Breast epithelium (tissue), 4 donors: ENCODE measurements around the gene RTEL1. TPM values are rescaled to one million over a fixed set of nuclear protein-coding genes. Genes with fewer than 3 reads are reported as not detected.
A peak's percentile ranks its signal among the peaks of the same experiment; 100 is the strongest.

Experiments
- DNase-seq, 2 donors: peaks; one replicate each; pipeline ENCODE4 v3.0.0-alpha.2; 2019; ENCODE audit warnings: low spot score in 2 of 2
- H3K27ac ChIP-seq, 2 donors: fragments of 200-600 bp; sonication (generic) in 1 of 2; one replicate each; pipeline ENCODE4 v1.5.1; 2016 to 2019; ENCODE audit warnings: mild to moderate bottlenecking in 1 of 2
- H3K27me3 ChIP-seq, 2 donors: fragments of 200-600 bp; sonication (generic) in 1 of 2; one replicate each; pipeline versions ENCODE4 v1.5.1 to v1.6.0; 2017 to 2019; ENCODE audit warnings: control low read depth in 1 of 2, mild to moderate bottlenecking in 1 of 2
- H3K36me3 ChIP-seq: fragments of 200-600 bp; one replicate; pipeline ENCODE4 v1.5.1; 2019
- H3K4me1 ChIP-seq, 2 donors: fragments of 200-600 bp; sonication (generic); one replicate each; pipeline ENCODE4 v1.5.1; 2016 to 2019; ENCODE audit warnings: control low read depth in 1 of 2
- H3K4me3 ChIP-seq, 3 donors: fragments of 200-600 bp; sonication (generic); 1 replicate in 2 of 3; 2 replicates in 1 of 3; pipeline ENCODE4 v1.5.1; 2016 to 2019; ENCODE audit warnings: mild to moderate bottlenecking in 3 of 3, moderate library complexity in 2 of 3
- H3K9me3 ChIP-seq, 2 donors: fragments of 200-600 bp; sonication (generic) in 1 of 2; one replicate each; pipeline ENCODE4 v1.5.1; 2016 to 2019; ENCODE audit warnings: control low read depth in 1 of 2
- POLR2A ChIP-seq: fragments of 450-650 bp; IDR thresholded peaks from one replicate; pipeline ENCODE4 v1.6.1; 2016; ENCODE audit warnings: antibody characterized with exemption, mild to moderate bottlenecking, moderate library complexity
- POLR2AphosphoS5 ChIP-seq, 3 donors: sonication (generic); formaldehyde crosslinking; IDR thresholded peaks; one replicate each; pipeline ENCODE4 v1.6.1; 2017; ENCODE audit warnings: antibody characterized with exemption in 3 of 3
- intact Hi-C: fragments of 100-400 bp; cut with DNase I; formaldehyde crosslinking; loops from one replicate; pipeline ENCODE4 v1.15.1; 2023; ENCODE audit warnings: low total_unique reads
- total RNA-seq, 3 donors: library from RNA; depleted of rRNA; stranded (reverse); fragments of >200 nt; gene quantifications; one replicate each; pipeline ENCODE4 v1.1.0, GENCODE V29; 2016
- TF ChIP-seq, protein P1 (sequence below), 3 donors: fragments of 450-650 bp; IDR thresholded peaks; one replicate each; pipeline ENCODE4 v1.5.1; 2016 to 2017; ENCODE audit warnings: antibody characterized with exemption in 3 of 3, mild to moderate bottlenecking in 3 of 3, moderate library complexity in 3 of 3

Gene RTEL1
- total RNA-seq, 3 donors from 2014 or later: 12.5 to 22.3 (median 15.1) TPM

DNA sequence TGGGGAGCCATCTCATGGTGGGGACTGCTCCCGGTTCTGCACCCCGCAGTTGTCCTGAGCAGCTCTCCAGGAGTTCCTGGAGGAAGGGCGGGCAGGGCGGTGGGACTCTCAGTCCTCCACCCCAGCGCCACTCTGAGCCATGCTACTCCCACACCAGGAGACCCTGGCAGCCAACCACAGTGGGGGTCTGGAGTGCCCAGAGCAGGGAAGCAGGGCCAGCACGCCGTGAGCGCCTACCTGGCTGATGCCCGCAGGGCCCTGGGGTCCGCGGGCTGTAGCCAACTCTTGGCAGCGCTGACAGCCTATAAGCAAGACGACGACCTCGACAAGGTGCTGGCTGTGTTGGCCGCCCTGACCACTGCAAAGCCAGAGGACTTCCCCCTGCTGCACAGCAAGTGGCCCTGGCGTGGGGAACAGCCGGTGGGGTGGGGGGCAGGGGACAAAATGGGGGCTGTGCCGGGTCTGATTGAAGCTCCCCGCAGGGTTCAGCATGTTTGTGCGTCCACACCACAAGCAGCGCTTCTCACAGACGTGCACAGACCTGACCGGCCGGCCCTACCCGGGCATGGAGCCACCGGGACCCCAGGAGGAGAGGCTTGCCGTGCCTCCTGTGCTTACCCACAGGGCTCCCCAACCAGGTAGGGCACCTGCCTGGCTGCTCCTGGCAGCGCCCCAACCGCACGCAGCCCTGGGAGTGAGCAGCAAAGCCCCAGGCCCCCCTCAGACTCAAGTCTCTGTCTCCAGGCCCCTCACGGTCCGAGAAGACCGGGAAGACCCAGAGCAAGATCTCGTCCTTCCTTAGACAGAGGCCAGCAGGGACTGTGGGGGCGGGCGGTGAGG, 36.7 kb downstream of the RTEL1 start:
- H3K9me3 ChIP-seq: no peaks in the 10 kb centered on the region
- H3K4me3 ChIP-seq: no peak overlapping the region
- H3K27me3 ChIP-seq: no peaks in the 10 kb centered on the region
- H3K4me1 ChIP-seq: peaks cover 14 to 17% of the 10 kb centered on the region in 2 donors
- no peak for TF ChIP-seq POLR2AphosphoS5 (IDR thresholded peaks at IDR 0.05)
- no peak for TF ChIP-seq POLR2A
- TF ChIP-seq, protein P1, sequence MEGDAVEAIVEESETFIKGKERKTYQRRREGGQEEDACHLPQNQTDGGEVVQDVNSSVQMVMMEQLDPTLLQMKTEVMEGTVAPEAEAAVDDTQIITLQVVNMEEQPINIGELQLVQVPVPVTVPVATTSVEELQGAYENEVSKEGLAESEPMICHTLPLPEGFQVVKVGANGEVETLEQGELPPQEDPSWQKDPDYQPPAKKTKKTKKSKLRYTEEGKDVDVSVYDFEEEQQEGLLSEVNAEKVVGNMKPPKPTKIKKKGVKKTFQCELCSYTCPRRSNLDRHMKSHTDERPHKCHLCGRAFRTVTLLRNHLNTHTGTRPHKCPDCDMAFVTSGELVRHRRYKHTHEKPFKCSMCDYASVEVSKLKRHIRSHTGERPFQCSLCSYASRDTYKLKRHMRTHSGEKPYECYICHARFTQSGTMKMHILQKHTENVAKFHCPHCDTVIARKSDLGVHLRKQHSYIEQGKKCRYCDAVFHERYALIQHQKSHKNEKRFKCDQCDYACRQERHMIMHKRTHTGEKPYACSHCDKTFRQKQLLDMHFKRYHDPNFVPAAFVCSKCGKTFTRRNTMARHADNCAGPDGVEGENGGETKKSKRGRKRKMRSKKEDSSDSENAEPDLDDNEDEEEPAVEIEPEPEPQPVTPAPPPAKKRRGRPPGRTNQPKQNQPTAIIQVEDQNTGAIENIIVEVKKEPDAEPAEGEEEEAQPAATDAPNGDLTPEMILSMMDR (IDR thresholded peaks at IDR 0.05): no peak
- intact Hi-C loops: no loop called here
- H3K36me3 ChIP-seq: no peaks in the 10 kb centered on the region
- DNase-seq: no peak
- peak overlapping the region in 1 of 2 donors; percentile 35 for H3K27ac ChIP-seq

DNA sequence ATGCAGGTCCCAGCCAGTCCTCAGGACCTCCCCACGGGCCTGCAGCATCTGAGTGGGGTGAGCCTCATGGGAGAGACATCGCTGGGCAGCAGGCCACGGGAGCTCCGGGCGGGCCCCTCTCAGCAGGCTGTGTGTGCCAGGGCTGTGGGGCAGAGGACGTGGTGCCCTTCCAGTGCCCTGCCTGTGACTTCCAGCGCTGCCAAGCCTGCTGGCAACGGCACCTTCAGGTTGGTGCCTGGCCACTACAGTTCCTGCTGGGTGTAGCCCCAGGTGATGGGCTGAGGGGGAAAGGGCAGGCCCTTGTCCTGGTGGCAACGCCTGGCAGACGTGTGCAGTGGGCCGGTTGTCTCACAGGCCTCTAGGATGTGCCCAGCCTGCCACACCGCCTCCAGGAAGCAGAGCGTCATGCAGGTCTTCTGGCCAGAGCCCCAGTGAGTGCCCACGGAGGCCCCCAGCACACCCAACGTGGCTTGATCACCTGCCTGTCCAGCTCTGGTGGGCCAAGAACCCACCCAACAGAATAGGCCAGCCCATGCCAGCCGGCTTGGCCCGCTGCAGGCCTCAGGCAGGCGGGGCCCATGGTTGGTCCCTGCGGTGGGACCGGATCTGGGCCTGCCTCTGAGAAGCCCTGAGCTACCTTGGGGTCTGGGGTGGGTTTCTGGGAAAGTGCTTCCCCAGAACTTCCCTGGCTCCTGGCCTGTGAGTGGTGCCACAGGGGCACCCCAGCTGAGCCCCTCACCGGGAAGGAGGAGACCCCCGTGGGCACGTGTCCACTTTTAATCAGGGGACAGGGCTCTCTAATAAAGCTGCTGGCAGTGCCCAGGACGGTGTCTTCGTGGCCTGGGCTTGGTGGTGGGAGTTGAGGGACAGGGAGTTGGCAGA, 37.6 kb downstream of the RTEL1 start:
- H3K4me1 ChIP-seq: peaks cover 14 to 17% of the 10 kb centered on the region in 2 donors
- peak overlapping the region in 1 of 3 donors; percentile 57 for H3K4me3 ChIP-seq
- H3K27ac ChIP-seq: peak overlapping the region in 1 of 2 donors; percentile 34
- intact Hi-C loops: no loop called here
- H3K9me3 ChIP-seq: no peaks in the 10 kb centered on the region
- H3K36me3 ChIP-seq: no peaks in the 10 kb centered on the region
- no peak for DNase-seq
- TF ChIP-seq POLR2AphosphoS5 (IDR thresholded peaks at IDR 0.05) (no peak), POLR2A (no peak)
- TF ChIP-seq, protein P1 (IDR thresholded peaks at IDR 0.05): no peak
- no peaks in the 10 kb centered on the region for H3K27me3 ChIP-seq

DNA sequence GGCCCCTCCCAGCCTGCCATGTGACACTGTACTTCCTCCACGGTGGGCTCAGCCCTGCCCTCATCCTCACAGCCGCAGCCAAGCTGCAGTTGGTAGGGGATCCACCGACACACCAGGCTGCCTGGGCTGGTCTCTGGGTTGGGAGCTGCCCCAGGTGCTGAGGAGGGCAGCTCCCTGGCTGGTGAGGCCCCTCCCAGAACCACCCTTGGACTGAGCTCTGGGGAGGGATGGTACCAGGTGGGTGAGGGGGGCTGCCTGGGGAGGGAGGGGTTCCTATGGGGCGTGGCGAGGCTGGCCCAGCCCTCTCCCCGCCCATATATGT, 38.2 kb downstream of the RTEL1 start:
- Histone ChIP-seq H3K4me1 (peaks cover 14 to 17% of the 10 kb centered on the region in 2 donors), H3K9me3 (no peaks in the 10 kb centered on the region), H3K4me3 (peak overlapping the region; percentile 34 to 57 (median 34)), H3K27me3 (no peaks in the 10 kb centered on the region), H3K36me3 (no peaks in the 10 kb centered on the region), H3K27ac (peak overlapping the region in 1 of 2 donors; percentile 34)
- intact Hi-C loops: no loop called here
- TF ChIP-seq, protein P1 (IDR thresholded peaks at IDR 0.05): no peak
- TF ChIP-seq POLR2A (no peak), POLR2AphosphoS5 (IDR thresholded peaks at IDR 0.05) (no peak)
- DNase-seq: no peak

DNA sequence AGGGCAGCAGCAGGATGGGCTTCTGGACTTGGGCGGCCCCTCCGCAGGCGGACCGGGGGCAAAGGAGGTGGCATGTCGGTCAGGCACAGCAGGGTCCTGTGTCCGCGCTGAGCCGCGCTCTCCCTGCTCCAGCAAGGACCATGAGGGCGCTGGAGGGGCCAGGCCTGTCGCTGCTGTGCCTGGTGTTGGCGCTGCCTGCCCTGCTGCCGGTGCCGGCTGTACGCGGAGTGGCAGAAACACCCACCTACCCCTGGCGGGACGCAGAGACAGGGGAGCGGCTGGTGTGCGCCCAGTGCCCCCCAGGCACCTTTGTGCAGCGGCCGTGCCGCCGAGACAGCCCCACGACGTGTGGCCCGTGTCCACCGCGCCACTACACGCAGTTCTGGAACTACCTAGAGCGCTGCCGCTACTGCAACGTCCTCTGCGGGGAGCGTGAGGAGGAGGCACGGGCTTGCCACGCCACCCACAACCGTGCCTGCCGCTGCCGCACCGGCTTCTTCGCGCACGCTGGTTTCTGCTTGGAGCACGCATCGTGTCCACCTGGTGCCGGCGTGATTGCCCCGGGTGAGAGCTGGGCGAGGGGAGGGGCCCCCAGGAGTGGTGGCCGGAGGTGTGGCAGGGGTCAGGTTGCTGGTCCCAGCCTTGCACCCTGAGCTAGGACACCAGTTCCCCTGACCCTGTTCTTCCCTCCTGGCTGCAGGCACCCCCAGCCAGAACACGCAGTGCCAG, 38.7 kb downstream of the RTEL1 start, which contains the start of gene TNFRSF6B:
Gene TNFRSF6B (plus strand): TSS at position 25 of the 729 bp plus-strand sequence. CDS start 116 bp downstream, at position 141.
- no peak for DNase-seq
- Histone ChIP-seq H3K27me3 (no peaks in the 10 kb centered on the region), H3K4me1 (peaks cover 14 to 17% of the 10 kb centered on the region in 2 donors), H3K36me3 (no peaks in the 10 kb centered on the region), H3K27ac (peak within 1 kb of the TSS in 1 of 2 donors; percentile 34), H3K4me3 (peak within 1 kb of the TSS; percentile 34 to 57 (median 34)), H3K9me3 (no peaks in the 10 kb centered on the region)
- TF ChIP-seq POLR2AphosphoS5 (IDR thresholded peaks at IDR 0.05): no peak
- TF ChIP-seq, protein P1 (IDR thresholded peaks at IDR 0.05): no peak
- no peak for TF ChIP-seq POLR2A
- intact Hi-C loops: no loop called here
